HuH-7 (cell line): ENCODE data around the gene RNF214.
"Not testable (repeated sequence)": the region's sequence is repeated elsewhere in the genome, so short reads cannot be mapped to it uniquely, and the experiment has no call there.

Experiments used
- DNase-seq: peaks from one replicate; pipeline ENCODE4 v3.0.0; 2011; ENCODE audit warnings: low spot score

Gene RNF214

DNA sequence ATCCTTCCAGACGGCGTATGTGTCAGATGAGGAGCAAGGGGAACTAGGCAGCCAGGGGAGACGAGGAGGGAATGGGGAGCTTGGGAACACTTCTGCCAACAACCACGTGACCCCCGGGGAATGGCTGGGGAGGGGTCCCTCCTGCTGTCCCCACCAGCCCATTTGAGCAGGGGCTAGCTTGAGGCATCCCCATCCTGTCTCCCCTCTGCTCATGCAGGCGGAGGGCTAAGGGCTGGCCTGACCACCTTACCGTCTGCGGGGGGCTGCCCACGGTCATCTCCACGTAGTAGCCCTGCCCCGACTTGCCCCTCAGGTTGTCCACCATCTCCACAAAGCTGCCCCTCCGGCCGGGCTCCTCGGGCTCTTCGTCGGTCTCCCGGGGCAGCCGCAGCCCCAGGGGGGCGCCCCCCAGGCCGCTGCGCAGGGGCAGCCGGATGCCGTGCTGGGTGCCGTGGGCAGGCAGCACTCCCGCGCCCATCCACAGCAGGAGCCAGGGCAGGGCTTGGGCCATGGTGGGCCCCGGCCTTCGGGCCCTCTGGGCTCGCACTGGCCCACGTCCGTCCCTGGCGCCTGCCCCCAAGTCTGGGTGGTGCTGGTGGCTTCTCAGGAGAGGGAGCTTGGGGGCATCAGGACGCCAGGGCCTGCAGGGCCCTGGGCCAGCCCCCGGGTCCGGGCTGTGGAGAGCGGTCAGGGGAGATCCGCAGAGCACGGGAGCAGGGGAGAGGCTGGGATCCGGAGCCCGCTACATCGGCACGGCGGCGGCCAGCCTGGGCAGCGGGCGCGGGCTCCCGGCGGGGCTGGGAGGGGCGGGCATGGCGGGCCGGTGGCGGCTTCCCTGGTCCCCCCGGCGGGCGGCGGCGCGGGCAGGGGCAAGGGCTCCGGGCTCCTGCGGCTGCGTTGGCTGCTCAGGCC lies 83.1 kb downstream of the RNF214 start:
- no peak for DNase-seq

- peak; percentile 91 for DNase-seq
Measured at GRCh38 chr11:117316197-117316961, 83.9 kb downstream of the RNF214 start, which contains the start of gene BACE1. TSS of gene BACE1 (minus strand) at chr11:117316256. CDS start at chr11:117315795, 461 bp downstream.

GRCh38 chr11:117318738-117319137 lies 86.3 kb downstream of the RNF214 start:
- no peak for DNase-seq

- DNase-seq, result no peak
Measured at GRCh38 chr11:117319214-117319840, 86.9 kb downstream of the RNF214 start.

DNA sequence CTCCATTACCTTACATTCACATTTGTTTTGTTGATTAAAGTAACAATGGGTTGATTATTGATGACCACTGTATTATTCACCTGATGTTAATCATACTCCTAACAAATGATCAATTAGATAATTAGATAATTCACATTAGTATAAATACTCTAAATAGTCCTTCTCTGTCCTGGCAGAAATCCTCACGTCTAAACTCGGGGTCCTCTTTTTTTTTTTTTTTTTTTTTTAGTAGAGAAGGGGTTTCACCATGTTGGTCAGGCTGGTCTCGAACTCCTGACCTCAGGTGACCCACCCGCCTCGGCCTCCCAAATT lies 94.7 kb downstream of the RNF214 start:
- not testable (repeated sequence) for DNase-seq

DNA sequence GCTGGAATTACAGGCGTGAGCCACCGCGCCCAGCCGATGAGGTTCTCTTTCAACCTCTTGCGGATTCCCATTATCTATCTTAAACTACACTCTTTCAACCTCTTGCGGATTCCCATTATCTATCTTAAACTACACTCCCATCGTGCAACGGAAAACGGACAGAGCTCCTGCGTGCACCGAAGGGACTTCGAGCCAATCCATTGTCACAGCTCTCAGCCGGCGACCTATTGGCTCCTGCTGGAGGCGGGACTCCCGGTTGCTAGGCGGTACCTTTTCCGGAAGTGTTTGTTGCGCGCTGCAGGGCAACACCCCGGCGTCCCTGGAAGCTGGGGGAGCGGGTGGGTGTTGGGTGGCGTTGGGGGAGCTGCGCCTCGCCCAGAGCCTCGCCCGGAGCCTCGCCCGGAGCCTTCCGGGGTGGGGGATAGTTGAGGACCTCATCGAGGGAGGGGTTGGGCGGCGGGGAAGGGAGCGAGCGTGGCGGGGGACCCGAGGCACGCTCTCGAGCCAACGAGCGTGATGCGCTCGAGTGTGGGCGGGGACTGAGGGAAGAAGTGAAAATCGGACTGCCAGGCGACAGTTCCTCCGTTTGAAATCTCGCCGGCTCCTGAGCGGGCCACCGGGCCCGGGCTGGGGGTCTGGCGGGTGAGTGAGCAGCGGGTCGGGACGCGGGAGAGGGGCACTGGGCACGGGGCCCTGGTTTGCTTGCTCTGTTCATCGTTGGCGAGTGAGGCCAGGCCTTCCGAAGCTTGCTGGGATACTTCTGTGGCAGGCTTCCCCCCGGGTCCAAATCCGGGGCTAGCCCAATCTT lies 95.3 kb downstream of the RNF214 start, which contains the start of gene CEP164:
Gene CEP164, plus strand, starts transcription at position 288 of the 808 bp plus-strand sequence. CDS start 10,733 bp downstream, outside the sequence.
- peak; percentile 95 for DNase-seq

DNA sequence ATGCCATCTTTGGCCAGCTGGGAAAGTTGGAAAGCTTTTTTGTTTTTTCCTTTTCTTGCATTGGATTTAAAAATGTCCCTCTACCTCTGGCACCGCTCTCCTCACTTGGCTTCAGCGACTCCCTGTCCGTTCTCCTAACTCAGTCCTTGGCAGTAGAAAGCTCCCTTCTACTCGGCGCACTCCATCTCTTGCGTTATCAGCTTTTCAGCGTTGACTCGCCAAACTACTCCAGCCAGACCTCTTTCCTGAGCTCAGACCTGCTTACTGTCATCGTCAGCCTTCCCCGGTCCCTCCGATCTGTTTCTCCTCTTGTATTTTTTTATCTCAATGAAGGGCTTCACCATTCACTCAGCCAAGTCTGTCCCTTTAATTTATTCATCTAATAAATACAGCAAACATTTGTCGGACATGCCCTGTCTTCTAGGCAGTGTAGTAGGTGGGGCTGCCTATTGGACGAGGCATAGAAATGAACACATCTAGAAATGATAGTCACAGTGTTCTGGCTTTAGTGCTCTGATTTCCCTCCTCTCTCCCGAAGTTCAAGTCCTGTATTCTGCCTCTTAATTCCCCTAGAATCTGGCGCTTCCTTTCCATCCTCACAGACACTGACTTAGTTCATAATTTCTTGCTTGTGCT lies 96.0 kb downstream of the RNF214 start:
- DNase-seq, result peak; percentile 26

DNA sequence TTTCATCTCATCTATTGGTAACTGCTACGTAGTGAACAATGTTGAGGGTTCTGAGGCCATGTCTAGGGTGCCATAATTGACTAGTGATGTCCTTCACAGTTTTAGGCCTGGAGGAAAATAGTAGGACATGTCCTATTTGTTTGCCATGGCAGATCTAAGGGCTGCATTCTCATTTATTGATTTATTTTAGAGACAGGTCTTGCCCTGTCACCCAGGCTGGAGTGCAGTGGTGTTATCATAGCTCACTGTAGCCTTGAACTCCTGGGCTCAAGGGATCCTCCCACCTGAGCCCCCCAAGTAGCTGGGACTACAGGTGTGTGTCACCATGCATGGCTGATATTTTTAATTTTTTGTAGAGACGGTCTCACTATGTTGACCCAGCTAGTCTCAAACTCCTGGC lies 100.4 kb downstream of the RNF214 start:
- DNase-seq, result no peak

- DNase-seq, result no peak
Measured at GRCh38 chr11:117333917-117334316, 101.4 kb downstream of the RNF214 start.

GRCh38 chr11:117334896-117335295 lies 102.4 kb downstream of the RNF214 start:
- DNase-seq, result no peak

- DNase-seq, result no peak
Measured at GRCh38 chr11:117335399-117335798, 102.9 kb downstream of the RNF214 start.
